Gastrocnemius medialis (tissue), 4 donors: ENCODE results near the gene MAGIX. TPM values are rescaled to one million over a fixed set of nuclear protein-coding genes. Genes with fewer than 3 reads are reported as not detected.

Experiments
- ATAC-seq, 2 donors: fragments of 150-250 bp; one replicate each; pipeline ENCODE4 v1.9.1; 2016
- DNase-seq, 2 donors: peaks; one replicate each; pipeline ENCODE4 v3.0.0-alpha.2; 2019
- H3K27ac ChIP-seq, 4 donors: fragments of 200-600 bp; sonication (generic); 1 replicate in 1 of 4; 2 replicates in 3 of 4; pipeline ENCODE4 v1.5.1; 2016 to 2018; ENCODE audit warnings: mild to moderate bottlenecking in 2 of 4, moderate library complexity in 1 of 4
- H3K27me3 ChIP-seq, 3 donors: fragments of 200-600 bp; sonication (generic) in 2 of 3; 1 replicate in 1 of 3; 2 replicates in 2 of 3; pipeline versions ENCODE4 v1.5.1 to v1.6.0; 2016 to 2019; ENCODE audit warnings: mild to moderate bottlenecking in 1 of 3, moderate library complexity in 1 of 3
- H3K36me3 ChIP-seq, 2 donors: fragments of 200-600 bp; sonication (generic) in 1 of 2; one replicate each; pipeline ENCODE4 v1.5.1; 2017 to 2018
- H3K4me1 ChIP-seq, 2 donors: fragments of 200-600 bp; sonication (generic) in 1 of 2; one replicate each; pipeline ENCODE4 v1.5.1; 2016 to 2017; ENCODE audit warnings: mild to moderate bottlenecking in 2 of 2
- H3K4me3 ChIP-seq, 4 donors: fragments of 200-600 bp; sonication (generic) in 3 of 4; 1 replicate in 1 of 4; 2 replicates in 3 of 4; pipeline ENCODE4 v1.5.1; 2016 to 2019; ENCODE audit warnings: mild to moderate bottlenecking in 2 of 4
- H3K9me3 ChIP-seq, 3 donors: fragments of 200-600 bp; sonication (generic) in 2 of 3; 1 replicate in 1 of 3; 2 replicates in 2 of 3; pipeline ENCODE4 v1.5.1; 2016 to 2019
- CTCF ChIP-seq, 5 experiments: fragments of 450-650 bp in 3 of 5; fragments of 200-600 bp in 2 of 5; sonication (generic) in 2 of 5; IDR thresholded peaks in 4 of 5; conservative IDR thresholded peaks in 1 of 5; 1 replicate in 4 of 5; 2 replicates in 1 of 5; pipeline ENCODE4 v1.5.1; 2016 to 2019; ENCODE audit warnings: antibody characterized with exemption in 5 of 5, mild to moderate bottlenecking in 3 of 5, moderate library complexity in 3 of 5
- POLR2A ChIP-seq, 2 donors: fragments of 450-650 bp; IDR thresholded peaks; one replicate each; pipeline ENCODE4 v1.6.1; 2017; ENCODE audit warnings: antibody characterized with exemption in 2 of 2, mild to moderate bottlenecking in 2 of 2, moderate library complexity in 2 of 2
- in situ Hi-C, 4 donors: fragments of 200-750 bp; cut with MboI; loops; one replicate each; pipeline versions ENCODE4 v1.15.0 to v1.8.0; 2017; ENCODE audit warnings: low sequenced_read_pairs in 4 of 4
- intact Hi-C: fragments of 100-400 bp; cut with DNase I; formaldehyde crosslinking; loops from one replicate; pipeline ENCODE4 v1.15.1; 2023; ENCODE audit warnings: low total_unique reads
- total RNA-seq, 4 donors: library from RNA; depleted of rRNA; stranded (reverse); fragments of >200 nt; gene quantifications; one replicate each; pipeline versions ENCODE4 v1.1.0 to v1.2.3, GENCODE V29; 2016

Gene MAGIX
- total RNA-seq, 4 donors from 2014 or later: 2.7 to 7.3 (median 5.3) TPM

GRCh38 chrX:49202022-49202421 is 39.5 kb downstream of the MAGIX start:
- no peaks in the 10 kb centered on the region for H3K9me3 ChIP-seq
- no peaks in the 10 kb centered on the region for H3K36me3 ChIP-seq
- intact Hi-C loops: loop anchor here (5.0 kb wide), 2 partner anchors 35 to 65 kb away; partner anchors contain the start of genes CCDC22 and PPP1R3F
- no peak for DNase-seq
- H3K27me3 ChIP-seq: no peaks in the 10 kb centered on the region
- no peak for ATAC-seq
- in situ Hi-C loops: no loop called here
- H3K27ac ChIP-seq: no peak overlapping the region
- H3K4me1 ChIP-seq: peaks cover 2 to 3% of the 10 kb centered on the region in 2 donors
- TF ChIP-seq CTCF (IDR thresholded peaks at IDR 0.05 in 4 of 5, conservative IDR thresholded peaks at IDR 0.05 in 1 of 5): no peak
- no peak for TF ChIP-seq POLR2A (IDR thresholded peaks at IDR 0.05)
- H3K4me3 ChIP-seq: no peak overlapping the region

- ATAC-seq (no peak), DNase-seq (no peak)
- intact Hi-C loops (loop anchor here (5.0 kb wide), 2 partner anchors 34 to 64 kb away; partner anchors contain the start of genes CCDC22 and PPP1R3F), in situ Hi-C loops (no loop called here)
- Histone ChIP-seq H3K36me3 (no peaks in the 10 kb centered on the region), H3K27ac (no peak overlapping the region), H3K4me3 (no peak overlapping the region), H3K27me3 (no peaks in the 10 kb centered on the region), H3K9me3 (no peaks in the 10 kb centered on the region), H3K4me1 (peaks cover 2 to 3% of the 10 kb centered on the region in 2 donors)
- TF ChIP-seq CTCF (IDR thresholded peaks at IDR 0.05 in 4 of 5, conservative IDR thresholded peaks at IDR 0.05 in 1 of 5): no peak
- TF ChIP-seq POLR2A (IDR thresholded peaks at IDR 0.05): no peak
Measured at GRCh38 chrX:49203536-49203935, 41.0 kb downstream of the MAGIX start.

GRCh38 chrX:49204017-49204416 is 41.5 kb downstream of the MAGIX start:
- no peak for DNase-seq
- no peak overlapping the region for H3K4me3 ChIP-seq
- TF ChIP-seq POLR2A (IDR thresholded peaks at IDR 0.05) (no peak), CTCF (IDR thresholded peaks at IDR 0.05 in 4 of 5, conservative IDR thresholded peaks at IDR 0.05 in 1 of 5) (no peak)
- no peaks in the 10 kb centered on the region for H3K36me3 ChIP-seq
- no peak overlapping the region for H3K27ac ChIP-seq
- ATAC-seq: no peak
- H3K9me3 ChIP-seq: no peaks in the 10 kb centered on the region
- in situ Hi-C loops (no loop called here), intact Hi-C loops (loop anchor here (5.0 kb wide), 2 partner anchors 33 to 63 kb away; partner anchors contain the start of genes CCDC22 and PPP1R3F)
- peaks cover 2 to 3% of the 10 kb centered on the region in 2 donors for H3K4me1 ChIP-seq
- no peaks in the 10 kb centered on the region for H3K27me3 ChIP-seq

- in situ Hi-C loops (no loop called here), intact Hi-C loops (loop anchor here (5.0 kb wide), 2 partner anchors 33 to 63 kb away; partner anchors contain the start of genes CCDC22 and PPP1R3F)
- Histone ChIP-seq H3K27me3 (no peaks in the 10 kb centered on the region), H3K4me1 (peaks cover 2 to 3% of the 10 kb centered on the region in 2 donors), H3K9me3 (no peaks in the 10 kb centered on the region), H3K4me3 (no peak overlapping the region), H3K27ac (no peak overlapping the region), H3K36me3 (no peaks in the 10 kb centered on the region)
- ATAC-seq (no peak), DNase-seq (no peak)
- no peak for TF ChIP-seq CTCF (IDR thresholded peaks at IDR 0.05 in 4 of 5, conservative IDR thresholded peaks at IDR 0.05 in 1 of 5)
- no peak for TF ChIP-seq POLR2A (IDR thresholded peaks at IDR 0.05)
Measured at GRCh38 chrX:49204709-49205108, 42.2 kb downstream of the MAGIX start.

GRCh38 chrX:49205443-49205842 is 42.9 kb downstream of the MAGIX start:
- no peaks in the 10 kb centered on the region for H3K36me3 ChIP-seq
- peaks cover 0 to 3% of the 10 kb centered on the region in 2 donors for H3K4me1 ChIP-seq
- DNase-seq: no peak
- ATAC-seq: no peak
- H3K4me3 ChIP-seq: no peak overlapping the region
- H3K27ac ChIP-seq: no peak overlapping the region
- H3K27me3 ChIP-seq: no peaks in the 10 kb centered on the region
- TF ChIP-seq POLR2A (IDR thresholded peaks at IDR 0.05) (no peak), CTCF (IDR thresholded peaks at IDR 0.05 in 4 of 5, conservative IDR thresholded peaks at IDR 0.05 in 1 of 5) (no peak)
- intact Hi-C loops: no loop called here
- no peaks in the 10 kb centered on the region for H3K9me3 ChIP-seq
- in situ Hi-C loops: no loop called here
